ENCODE measurements around the gene LAMB3. TPM values are rescaled to one million over a fixed set of nuclear protein-coding genes. Genes with fewer than 3 reads are reported as not detected.

Gene LAMB3
- total RNA-seq, 4 donors from 2014 or later: 47.2 to 147 (median 126) TPM

GRCh38 chr1:209612646-209613399, 39.4 kb downstream of the LAMB3 start:
- H3K4me3 ChIP-seq: no peak overlapping the region
- no peak overlapping the region for H3K27ac ChIP-seq
- intact Hi-C loops (cut with DNase I; ENCODE audit: low total_unique reads): no loop called here
- H3K36me3 ChIP-seq: no peaks in the 10 kb centered on the region
- no peak for TF ChIP-seq POLR2A (IDR thresholded peaks at IDR 0.05)
- TF ChIP-seq, protein P1, sequence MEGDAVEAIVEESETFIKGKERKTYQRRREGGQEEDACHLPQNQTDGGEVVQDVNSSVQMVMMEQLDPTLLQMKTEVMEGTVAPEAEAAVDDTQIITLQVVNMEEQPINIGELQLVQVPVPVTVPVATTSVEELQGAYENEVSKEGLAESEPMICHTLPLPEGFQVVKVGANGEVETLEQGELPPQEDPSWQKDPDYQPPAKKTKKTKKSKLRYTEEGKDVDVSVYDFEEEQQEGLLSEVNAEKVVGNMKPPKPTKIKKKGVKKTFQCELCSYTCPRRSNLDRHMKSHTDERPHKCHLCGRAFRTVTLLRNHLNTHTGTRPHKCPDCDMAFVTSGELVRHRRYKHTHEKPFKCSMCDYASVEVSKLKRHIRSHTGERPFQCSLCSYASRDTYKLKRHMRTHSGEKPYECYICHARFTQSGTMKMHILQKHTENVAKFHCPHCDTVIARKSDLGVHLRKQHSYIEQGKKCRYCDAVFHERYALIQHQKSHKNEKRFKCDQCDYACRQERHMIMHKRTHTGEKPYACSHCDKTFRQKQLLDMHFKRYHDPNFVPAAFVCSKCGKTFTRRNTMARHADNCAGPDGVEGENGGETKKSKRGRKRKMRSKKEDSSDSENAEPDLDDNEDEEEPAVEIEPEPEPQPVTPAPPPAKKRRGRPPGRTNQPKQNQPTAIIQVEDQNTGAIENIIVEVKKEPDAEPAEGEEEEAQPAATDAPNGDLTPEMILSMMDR (IDR thresholded peaks at IDR 0.05): no peak
- no peak for TF ChIP-seq EP300 (IDR thresholded peaks at IDR 0.05; ENCODE audit: low read depth)
- no peak for TF ChIP-seq POLR2AphosphoS5 (IDR thresholded peaks at IDR 0.05)
- WGBS, 2 donors (ENCODE audit: low coverage in 1 of 2): 82% methylated on average over 11 of the region's 12 CpGs; no CpG with 5 or more reads in 1 of the 2 donors
- no peaks in the 10 kb centered on the region for H3K4me1 ChIP-seq
- no peaks in the 10 kb centered on the region for H3K27me3 ChIP-seq
- no peaks in the 10 kb centered on the region for H3K9me3 ChIP-seq
- in situ Hi-C loops (cut with MboI; ENCODE audit: low pct_ligation_motif_present in 1 of 4, low pct_unique_long_range_greater_than_20kb in 1 of 4, low sequenced_read_pairs in 3 of 4): no loop called here
- no peak for DNase-seq

DNA sequence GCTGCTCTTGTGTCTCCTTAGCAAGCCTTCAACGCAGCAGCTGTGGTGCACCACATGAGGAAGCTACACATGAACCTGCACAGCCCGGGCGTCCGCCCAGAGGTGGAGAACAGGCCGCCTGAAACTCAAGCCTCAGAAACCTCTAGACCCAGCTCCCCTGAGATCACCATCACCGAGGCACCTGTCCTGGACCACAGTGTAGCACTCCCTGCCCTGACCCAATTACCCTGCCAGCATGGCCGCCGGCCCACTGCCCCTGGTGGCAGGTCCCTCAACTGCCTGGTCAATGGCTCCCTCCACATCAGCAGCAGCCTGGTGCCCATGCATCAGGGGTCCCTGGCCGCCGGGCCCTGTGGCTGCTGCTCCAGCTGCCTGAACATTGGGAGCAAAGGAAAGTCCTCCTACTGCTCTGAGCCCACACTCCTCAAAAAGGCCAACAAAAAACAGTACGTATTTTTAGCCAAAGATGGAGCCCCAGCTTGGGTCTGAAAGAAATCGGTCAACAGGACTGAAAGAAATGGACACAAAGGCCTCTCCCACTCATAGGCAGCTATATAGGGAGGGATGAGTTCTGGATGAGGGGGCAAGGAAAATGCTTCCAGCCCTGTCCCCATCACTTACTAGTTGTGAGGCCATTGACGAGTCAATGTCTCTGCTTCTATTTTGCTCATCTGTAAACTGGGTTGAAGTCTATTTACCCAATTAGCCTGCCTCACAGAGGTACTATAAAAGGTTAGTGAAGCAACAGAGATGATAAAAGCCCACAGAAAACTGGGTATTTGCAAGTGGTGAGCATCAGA, 40.3 kb downstream of the LAMB3 start:
- DNase-seq: no peak
- 75 to 85% methylated on average over 3 to 13 of the region's 13 CpGs for WGBS, 2 donors (ENCODE audit: low coverage in 1 of 2)
- Histone ChIP-seq H3K27ac (no peak overlapping the region), H3K36me3 (no peaks in the 10 kb centered on the region), H3K4me3 (no peak overlapping the region), H3K9me3 (no peaks in the 10 kb centered on the region), H3K4me1 (no peaks in the 10 kb centered on the region), H3K27me3 (no peaks in the 10 kb centered on the region)
- TF ChIP-seq POLR2A (IDR thresholded peaks at IDR 0.05): no peak
- TF ChIP-seq, protein P1 (IDR thresholded peaks at IDR 0.05): no peak
- in situ Hi-C loops (cut with MboI; ENCODE audit: low pct_ligation_motif_present in 1 of 4, low pct_unique_long_range_greater_than_20kb in 1 of 4, low sequenced_read_pairs in 3 of 4) (no loop called here), intact Hi-C loops (cut with DNase I; ENCODE audit: low total_unique reads) (no loop called here)

DNA sequence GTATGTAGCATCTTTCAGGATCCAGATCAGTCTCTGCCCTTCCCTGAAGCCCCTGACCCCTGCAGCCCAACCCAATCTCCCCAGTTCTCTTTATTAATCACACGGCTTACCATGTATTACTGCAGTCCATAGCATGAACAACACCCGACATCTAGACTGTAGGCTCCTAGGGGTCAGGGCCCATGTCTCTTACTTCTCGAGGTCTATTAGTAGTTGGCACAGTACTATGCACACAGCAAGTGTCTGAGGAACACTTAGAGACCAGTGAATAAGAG, 41.7 kb downstream of the LAMB3 start:
- Histone ChIP-seq H3K4me3 (no peak overlapping the region), H3K36me3 (no peaks in the 10 kb centered on the region), H3K9me3 (no peaks in the 10 kb centered on the region), H3K4me1 (no peaks in the 10 kb centered on the region), H3K27ac (no peak overlapping the region), H3K27me3 (no peaks in the 10 kb centered on the region)
- DNase-seq: no peak
- intact Hi-C loops (cut with DNase I; ENCODE audit: low total_unique reads): no loop called here
- TF ChIP-seq, protein P1 (IDR thresholded peaks at IDR 0.05): no peak
- in situ Hi-C loops (cut with MboI; ENCODE audit: low pct_ligation_motif_present in 1 of 4, low pct_unique_long_range_greater_than_20kb in 1 of 4, low sequenced_read_pairs in 3 of 4): no loop called here
- 92% methylated on average over 3 of the region's 3 CpGs; no CpG with 5 or more reads in 1 of the 2 donors for WGBS, 2 donors (ENCODE audit: low coverage in 1 of 2)

DNA sequence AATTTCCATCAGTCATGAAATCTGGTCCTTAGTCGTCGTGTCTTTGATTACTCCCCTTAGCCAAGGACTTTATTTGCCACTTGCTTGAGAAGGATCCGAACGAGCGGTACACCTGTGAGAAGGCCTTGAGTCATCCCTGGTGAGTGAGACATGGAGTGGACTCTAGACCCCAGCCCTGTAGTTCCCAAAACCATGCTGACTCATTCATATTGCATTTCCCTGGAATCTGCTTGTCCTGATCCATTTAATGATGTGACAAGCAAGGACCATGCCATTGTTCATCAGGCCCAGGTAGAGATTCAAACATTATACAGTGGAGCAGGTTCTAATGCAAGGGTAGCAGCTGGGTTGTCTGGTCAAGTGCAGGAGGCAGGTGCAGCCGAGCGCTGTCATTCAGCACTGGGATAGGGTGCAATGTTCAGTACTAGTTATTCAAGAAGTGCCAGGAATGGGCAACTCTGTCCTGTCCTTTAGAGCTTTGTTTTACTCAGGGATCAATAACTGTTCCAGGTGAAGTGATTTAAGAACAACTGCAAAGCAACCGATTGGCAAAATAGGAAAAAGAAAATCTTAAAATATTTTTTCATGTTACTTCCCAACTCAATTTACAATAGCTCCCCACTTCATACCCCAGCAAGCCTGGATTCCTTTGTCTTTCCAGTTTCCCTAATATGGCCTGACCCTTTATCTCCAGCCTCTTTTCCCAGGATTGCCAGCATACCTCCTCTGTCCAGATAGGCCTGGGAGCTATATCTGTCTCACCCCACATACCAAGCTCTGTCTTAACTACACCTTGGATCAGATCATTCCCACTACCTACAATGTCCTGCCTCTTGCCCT, 42.2 kb downstream of the LAMB3 start:
- Histone ChIP-seq H3K27me3 (no peaks in the 10 kb centered on the region), H3K9me3 (no peaks in the 10 kb centered on the region), H3K36me3 (no peaks in the 10 kb centered on the region), H3K4me3 (no peak overlapping the region), H3K4me1 (no peaks in the 10 kb centered on the region), H3K27ac (no peak overlapping the region)
- WGBS, 2 donors (ENCODE audit: low coverage in 1 of 2): 87% methylated on average over 5 to 8 of the region's 8 CpGs
- no peak for TF ChIP-seq POLR2AphosphoS5 (IDR thresholded peaks at IDR 0.05)
- TF ChIP-seq, protein P1 (IDR thresholded peaks at IDR 0.05): no peak
- no peak for TF ChIP-seq EP300 (IDR thresholded peaks at IDR 0.05; ENCODE audit: low read depth)
- TF ChIP-seq POLR2A (IDR thresholded peaks at IDR 0.05): no peak
- DNase-seq: no peak
- intact Hi-C loops (cut with DNase I; ENCODE audit: low total_unique reads) (no loop called here), in situ Hi-C loops (cut with MboI; ENCODE audit: low pct_ligation_motif_present in 1 of 4, low pct_unique_long_range_greater_than_20kb in 1 of 4, low sequenced_read_pairs in 3 of 4) (no loop called here)

Measured in transverse colon (tissue), 4 donors.